DND-41 (cell line): ENCODE measurements around the gene QRFPR.
"Not testable (repeated sequence)": the region's sequence is repeated elsewhere in the genome, so short reads cannot be mapped to it uniquely, and the experiment has no call there.

ENCODE experiments used
- ATAC-seq: fragments of 200-7000 bp; cut with Tn5 transposase; 3 replicates; pipeline ENCODE4 v1.9.1; 2021; ENCODE audit warnings: low read depth; ENCODE audit not compliant: insufficient read depth
- DNase-seq: peaks from one replicate; pipeline ENCODE4 v3.0.0-alpha.2; 2020
- H2AFZ ChIP-seq: 2 replicates; pipeline ENCODE4 v1.6.0; 2012; ENCODE audit warnings: low read depth, low read length
- H3K27ac ChIP-seq: 2 replicates; pipeline ENCODE4 v1.5.1; 2012; ENCODE audit warnings: low read length, inconsistent platforms
- H3K27me3 ChIP-seq: fragments of 200-600 bp; sonication (generic); 2 replicates; pipeline ENCODE4 v1.6.0; 2012; ENCODE audit warnings: low read length, mild to moderate bottlenecking, inconsistent platforms; ENCODE audit not compliant: insufficient read depth, poor library complexity
- H3K36me3 ChIP-seq: 2 replicates; pipeline ENCODE4 v1.5.1; 2012; ENCODE audit warnings: low read length, inconsistent platforms; ENCODE audit not compliant: insufficient read depth
- H3K4me1 ChIP-seq: 2 replicates; pipeline ENCODE4 v1.5.1; 2012; ENCODE audit warnings: mild to moderate bottlenecking, low read length; ENCODE audit not compliant: insufficient read depth
- H3K4me2 ChIP-seq: 2 replicates; pipeline ENCODE4 v1.6.0; 2012; ENCODE audit warnings: mild to moderate bottlenecking, moderate library complexity, low read length, inconsistent platforms; ENCODE audit not compliant: insufficient read depth
- H3K4me3 ChIP-seq, 2 experiments: fragments of 200-600 bp in 1 of 2; shearing (Covaris generic) in 1 of 2; 2 replicates each; pipeline ENCODE4 v1.5.1; 2012 to 2016; ENCODE audit warnings: inconsistent platforms in 2 of 2, low read length in 2 of 2, mild to moderate bottlenecking in 2 of 2, low read depth in 1 of 2, moderate library complexity in 1 of 2
- H3K79me2 ChIP-seq: 2 replicates; pipeline ENCODE4 v1.6.0; 2012; ENCODE audit warnings: low read length, inconsistent platforms; ENCODE audit not compliant: insufficient read depth
- H3K9ac ChIP-seq: 2 replicates; pipeline ENCODE4 v1.6.0; 2012; ENCODE audit warnings: low read depth, mild to moderate bottlenecking, inconsistent platforms, low read length, moderate library complexity
- H3K9me3 ChIP-seq: 2 replicates; pipeline ENCODE4 v1.5.1; 2012; ENCODE audit warnings: low read length, moderate library complexity, mild to moderate bottlenecking, inconsistent platforms; ENCODE audit not compliant: insufficient read depth, severe bottlenecking
- H4K20me1 ChIP-seq: 2 replicates; pipeline ENCODE4 v1.6.0; 2012; ENCODE audit warnings: low read length; ENCODE audit not compliant: insufficient read depth
- CTCF ChIP-seq: IDR thresholded peaks from 2 replicates; pipeline ENCODE4 v1.5.1; 2012; ENCODE audit warnings: borderline replicate concordance, low read length, moderate library complexity, mild to moderate bottlenecking; ENCODE audit not compliant: poor library complexity, severe bottlenecking; ENCODE audit errors: extremely low read depth
- EZH2 ChIP-seq: IDR thresholded peaks from 3 replicates; pipeline ENCODE4 v1.6.1; 2012; ENCODE audit warnings: borderline replicate concordance, low read depth, mild to moderate bottlenecking, moderate library complexity, low read length, inconsistent platforms; ENCODE audit not compliant: severe bottlenecking

The QRFPR gene

GRCh38 chr4:121316091-121316490 lies 64.7 kb downstream of the QRFPR start:
- Histone ChIP-seq H3K9ac (no peak overlapping the region), H3K4me1 (no peaks in the 10 kb centered on the region), H3K27ac (no peak overlapping the region), H3K4me3 (no peak overlapping the region), H3K36me3 (no peaks in the 10 kb centered on the region), H4K20me1 (no peaks in the 10 kb centered on the region), H3K79me2 (no peaks in the 10 kb centered on the region), H2AFZ (no peak overlapping the region), H3K4me2 (no peak overlapping the region), H3K9me3 (no peaks in the 10 kb centered on the region), H3K27me3 (peaks cover 2% of the 10 kb centered on the region)
- ATAC-seq (no peak), DNase-seq (no peak)
- TF ChIP-seq EZH2 (no peak), CTCF (no peak)

GRCh38 chr4:121313430-121313829 lies 67.4 kb downstream of the QRFPR start:
- not testable (repeated sequence) for H3K9me3 ChIP-seq, H3K79me2 ChIP-seq, H3K9ac ChIP-seq, DNase-seq, H3K36me3 ChIP-seq, H2AFZ ChIP-seq, H4K20me1 ChIP-seq, H3K4me1 ChIP-seq, H3K27ac ChIP-seq, ATAC-seq, H3K27me3 ChIP-seq, H3K4me2 ChIP-seq, H3K4me3 ChIP-seq

GRCh38 chr4:121308828-121309227 lies 72.0 kb downstream of the QRFPR start:
- H3K9me3 ChIP-seq: no peaks in the 10 kb centered on the region
- no peak overlapping the region for H3K9ac ChIP-seq
- DNase-seq (no peak), ATAC-seq (0 out of 3 replicates have a peak, but pooled peaks have one; percentile 9)
- no peaks in the 10 kb centered on the region for H3K36me3 ChIP-seq
- H4K20me1 ChIP-seq: no peaks in the 10 kb centered on the region
- no peaks in the 10 kb centered on the region for H3K27me3 ChIP-seq
- TF ChIP-seq EZH2 (no peak), CTCF (no peak)
- no peak overlapping the region for H3K4me2 ChIP-seq
- H3K79me2 ChIP-seq: no peaks in the 10 kb centered on the region
- H3K4me1 ChIP-seq: peaks cover 2% of the 10 kb centered on the region; the same call in 1 of the 2 replicates
- H3K27ac ChIP-seq: no peak overlapping the region
- no peak overlapping the region for H2AFZ ChIP-seq
- H3K4me3 ChIP-seq: no peak overlapping the region

- Histone ChIP-seq H4K20me1 (no peaks in the 10 kb centered on the region), H3K27ac (no peak overlapping the region), H3K27me3 (no peaks in the 10 kb centered on the region), H3K9me3 (no peaks in the 10 kb centered on the region), H3K36me3 (no peaks in the 10 kb centered on the region), H3K4me3 (no peak overlapping the region), H3K4me2 (no peak overlapping the region), H2AFZ (no peak overlapping the region), H3K9ac (no peak overlapping the region), H3K4me1 (peaks cover 2% of the 10 kb centered on the region; the same call in 1 of the 2 replicates), H3K79me2 (no peaks in the 10 kb centered on the region)
- peak; percentile 13 for DNase-seq
- ATAC-seq: peak; percentile 62
- TF ChIP-seq EZH2 (no peak), CTCF (no peak)
These were observed 72.5 kb downstream of the QRFPR start for GRCh38 chr4:121308328-121308663.
